ENCODE results near the gene TMEM100.

TMEM100 gene

GRCh38 chr17:55709984-55710383 is 12.7 kb downstream of the TMEM100 start:
- Histone ChIP-seq H3K36me3 (replicated peaks in 1 of 2; ENCODE audit: control insufficient read depth in 2 of 2, insufficient read depth in 2 of 2, low read length in 2 of 2) (no peaks in the 10 kb centered on the region), H2BK120ac (ENCODE audit: low read depth, low read length) (no peak overlapping the region)

GRCh38 chr17:55709440-55709839 is 13.2 kb downstream of the TMEM100 start:
- Histone ChIP-seq H3K4me2 (ENCODE audit: insufficient read depth, low read length, poor library complexity, severe bottlenecking) (no peak overlapping the region), H3K36me3 (replicated peaks in 1 of 2; ENCODE audit: control insufficient read depth in 2 of 2, insufficient read depth in 2 of 2, low read length in 2 of 2) (no peaks in the 10 kb centered on the region), H3K9me3 (replicated peaks in 1 of 2; ENCODE audit: control insufficient read depth in 2 of 2, insufficient read depth in 1 of 2, low read depth in 1 of 2, low read length in 2 of 2) (no peaks in the 10 kb centered on the region), H4K91ac (ENCODE audit: low read depth, low read length, poor library complexity) (no peak overlapping the region), H3K9ac (ENCODE audit: low read depth, low read length, poor library complexity) (no peak overlapping the region), H2AFZ (ENCODE audit: low read length) (no peak overlapping the region), H4K8ac (ENCODE audit: low read depth, low read length) (no peak overlapping the region), H2AK5ac (ENCODE audit: low read depth, low read length) (no peak overlapping the region), H3K14ac (ENCODE audit: low read length) (no peak overlapping the region), H2BK15ac (ENCODE audit: low read length) (no peak overlapping the region), H3K79me1 (ENCODE audit: low read depth, low read length) (no peaks in the 10 kb centered on the region), H3K27me3 (ENCODE audit: control insufficient read depth in 3 of 3, insufficient read depth in 3 of 3, low read depth in 1 of 3, low read length in 3 of 3) (peaks cover 0 to 4% (median 0%) of the 10 kb centered on the region in 3 experiments), H3K23ac (ENCODE audit: low read depth, low read length, poor library complexity) (no peak overlapping the region), H3K4me3 (ENCODE audit: low read length in 2 of 2) (no peak overlapping the region), H2BK5ac (ENCODE audit: low read length) (no peak overlapping the region), H3K4me1 (ENCODE audit: control insufficient read depth in 2 of 2, insufficient read depth in 1 of 2, low read depth in 1 of 2, low read length in 2 of 2) (peaks cover 0 to 8% of the 10 kb centered on the region in 2 donors), H3K18ac (ENCODE audit: low read length) (no peak overlapping the region), H3K27ac (replicated peaks; ENCODE audit: low read length) (no peak overlapping the region), H3K4ac (ENCODE audit: low read length) (no peak overlapping the region), H2BK120ac (ENCODE audit: low read depth, low read length) (no peak overlapping the region), H2BK12ac (ENCODE audit: low read length) (no peak overlapping the region)
- no CpG with 5 or more reads among the region's 7 CpGs for WGBS, 2 donors (ENCODE audit: extremely low coverage in 2 of 2, insufficient read length in 2 of 2, insufficient replicate concordance in 1 of 2)
- DNase-seq (ENCODE audit: low spot score) = no peak

More at GRCh38 chr17:55709984-55710383, 12.7 kb downstream of the TMEM100 start:
- H3K4me1 ChIP-seq (ENCODE audit: control insufficient read depth in 2 of 2, insufficient read depth in 1 of 2, low read depth in 1 of 2, low read length in 2 of 2) = peaks cover 0 to 8% of the 10 kb centered on the region in 2 donors
- H2BK5ac ChIP-seq (ENCODE audit: low read length) = no peak overlapping the region
- no peak overlapping the region for H3K14ac ChIP-seq (ENCODE audit: low read length)
- no peak overlapping the region for H2BK12ac ChIP-seq (ENCODE audit: low read length)
- no peak overlapping the region for H2AK5ac ChIP-seq (ENCODE audit: low read depth, low read length)
- peaks cover 0 to 4% (median 0%) of the 10 kb centered on the region in 3 experiments for H3K27me3 ChIP-seq (ENCODE audit: control insufficient read depth in 3 of 3, insufficient read depth in 3 of 3, low read depth in 1 of 3, low read length in 3 of 3)
- WGBS, 2 donors (ENCODE audit: extremely low coverage in 2 of 2, insufficient read length in 2 of 2, insufficient replicate concordance in 1 of 2) = no CpG with 5 or more reads among the region's 4 CpGs
- H3K9ac ChIP-seq (ENCODE audit: low read depth, low read length, poor library complexity) = no peak overlapping the region
- no peak overlapping the region for H3K4me3 ChIP-seq (ENCODE audit: low read length in 2 of 2)
- no peak overlapping the region for H2BK15ac ChIP-seq (ENCODE audit: low read length)
- H3K27ac ChIP-seq (replicated peaks; ENCODE audit: low read length) = no peak overlapping the region
- DNase-seq (ENCODE audit: low spot score) = no peak
- no peak overlapping the region for H3K4ac ChIP-seq (ENCODE audit: low read length)
- no peak overlapping the region for H4K8ac ChIP-seq (ENCODE audit: low read depth, low read length)
- no peak overlapping the region for H2AFZ ChIP-seq (ENCODE audit: low read length)
- no peak overlapping the region for H4K91ac ChIP-seq (ENCODE audit: low read depth, low read length, poor library complexity)
- H3K23ac ChIP-seq (ENCODE audit: low read depth, low read length, poor library complexity) = no peak overlapping the region
- H3K9me3 ChIP-seq (replicated peaks in 1 of 2; ENCODE audit: control insufficient read depth in 2 of 2, insufficient read depth in 1 of 2, low read depth in 1 of 2, low read length in 2 of 2) = no peaks in the 10 kb centered on the region
- no peak overlapping the region for H3K4me2 ChIP-seq (ENCODE audit: insufficient read depth, low read length, poor library complexity, severe bottlenecking)
- H3K18ac ChIP-seq (ENCODE audit: low read length) = no peak overlapping the region
- no peaks in the 10 kb centered on the region for H3K79me1 ChIP-seq (ENCODE audit: low read depth, low read length)

GRCh38 chr17:55708175-55708974 is 14.3 kb downstream of the TMEM100 start:
- H3K4me3 ChIP-seq (ENCODE audit: low read length in 2 of 2) = no peak overlapping the region
- H3K27ac ChIP-seq (replicated peaks; ENCODE audit: low read length) = no peak overlapping the region
- no peak overlapping the region for H2BK120ac ChIP-seq (ENCODE audit: low read depth, low read length)
- H2AK5ac ChIP-seq (ENCODE audit: low read depth, low read length) = no peak overlapping the region
- H3K4me1 ChIP-seq (ENCODE audit: control insufficient read depth in 2 of 2, insufficient read depth in 1 of 2, low read depth in 1 of 2, low read length in 2 of 2) = peaks cover 0 to 8% of the 10 kb centered on the region in 2 donors
- no peak overlapping the region for H3K4ac ChIP-seq (ENCODE audit: low read length)
- H3K27me3 ChIP-seq (ENCODE audit: control insufficient read depth in 3 of 3, insufficient read depth in 3 of 3, low read depth in 1 of 3, low read length in 3 of 3) = peaks cover 0 to 4% (median 0%) of the 10 kb centered on the region in 3 experiments
- no peak overlapping the region for H3K4me2 ChIP-seq (ENCODE audit: insufficient read depth, low read length, poor library complexity, severe bottlenecking)
- H2BK15ac ChIP-seq (ENCODE audit: low read length) = no peak overlapping the region
- H3K9ac ChIP-seq (ENCODE audit: low read depth, low read length, poor library complexity) = no peak overlapping the region
- no peak overlapping the region for H2AFZ ChIP-seq (ENCODE audit: low read length)
- DNase-seq (ENCODE audit: low spot score) = no peak
- no CpG with 5 or more reads among the region's 8 CpGs for WGBS, 2 donors (ENCODE audit: extremely low coverage in 2 of 2, insufficient read length in 2 of 2, insufficient replicate concordance in 1 of 2)
- no peaks in the 10 kb centered on the region for H3K79me1 ChIP-seq (ENCODE audit: low read depth, low read length)
- no peak overlapping the region for H3K14ac ChIP-seq (ENCODE audit: low read length)
- H3K9me3 ChIP-seq (replicated peaks in 1 of 2; ENCODE audit: control insufficient read depth in 2 of 2, insufficient read depth in 1 of 2, low read depth in 1 of 2, low read length in 2 of 2) = no peaks in the 10 kb centered on the region
- no peak overlapping the region for H4K91ac ChIP-seq (ENCODE audit: low read depth, low read length, poor library complexity)
- no peak overlapping the region for H2BK12ac ChIP-seq (ENCODE audit: low read length)
- H3K36me3 ChIP-seq (replicated peaks in 1 of 2; ENCODE audit: control insufficient read depth in 2 of 2, insufficient read depth in 2 of 2, low read length in 2 of 2) = no peaks in the 10 kb centered on the region
- no peak overlapping the region for H4K8ac ChIP-seq (ENCODE audit: low read depth, low read length)
- H3K23ac ChIP-seq (ENCODE audit: low read depth, low read length, poor library complexity) = no peak overlapping the region
- H2BK5ac ChIP-seq (ENCODE audit: low read length) = no peak overlapping the region
- no peak overlapping the region for H3K18ac ChIP-seq (ENCODE audit: low read length)

GRCh38 chr17:55706808-55707773 is 15.6 kb downstream of the TMEM100 start:
- Histone ChIP-seq H3K4me1 (ENCODE audit: control insufficient read depth in 2 of 2, insufficient read depth in 1 of 2, low read depth in 1 of 2, low read length in 2 of 2) (peaks cover 0 to 8% of the 10 kb centered on the region in 2 donors), H3K9me3 (replicated peaks in 1 of 2; ENCODE audit: control insufficient read depth in 2 of 2, insufficient read depth in 1 of 2, low read depth in 1 of 2, low read length in 2 of 2) (no peaks in the 10 kb centered on the region), H3K36me3 (replicated peaks in 1 of 2; ENCODE audit: control insufficient read depth in 2 of 2, insufficient read depth in 2 of 2, low read length in 2 of 2) (no peaks in the 10 kb centered on the region), H2AFZ (ENCODE audit: low read length) (no peak overlapping the region), H3K9ac (ENCODE audit: low read depth, low read length, poor library complexity) (no peak overlapping the region), H3K23ac (ENCODE audit: low read depth, low read length, poor library complexity) (no peak overlapping the region), H3K18ac (ENCODE audit: low read length) (no peak overlapping the region), H3K79me1 (ENCODE audit: low read depth, low read length) (no peaks in the 10 kb centered on the region), H3K4ac (ENCODE audit: low read length) (no peak overlapping the region), H3K27ac (replicated peaks; ENCODE audit: low read length) (no peak overlapping the region), H3K27me3 (ENCODE audit: control insufficient read depth in 3 of 3, insufficient read depth in 3 of 3, low read depth in 1 of 3, low read length in 3 of 3) (peaks cover 0 to 4% (median 0%) of the 10 kb centered on the region in 3 experiments), H3K4me3 (ENCODE audit: low read length in 2 of 2) (no peak overlapping the region), H4K91ac (ENCODE audit: low read depth, low read length, poor library complexity) (no peak overlapping the region), H2AK5ac (ENCODE audit: low read depth, low read length) (no peak overlapping the region), H2BK12ac (ENCODE audit: low read length) (no peak overlapping the region), H3K14ac (ENCODE audit: low read length) (no peak overlapping the region), H4K8ac (ENCODE audit: low read depth, low read length) (no peak overlapping the region), H3K4me2 (ENCODE audit: insufficient read depth, low read length, poor library complexity, severe bottlenecking) (no peak overlapping the region), H2BK120ac (ENCODE audit: low read depth, low read length) (no peak overlapping the region), H2BK15ac (ENCODE audit: low read length) (no peak overlapping the region), H2BK5ac (ENCODE audit: low read length) (no peak overlapping the region)
- no peak for DNase-seq (ENCODE audit: low spot score)
- no CpG with 5 or more reads among the region's 11 CpGs for WGBS, 2 donors (ENCODE audit: extremely low coverage in 2 of 2, insufficient read length in 2 of 2, insufficient replicate concordance in 1 of 2)
